ENCODE data around the gene TMEM150B.
A peak's percentile ranks its signal among the peaks of the same experiment; 100 is the strongest.

The TMEM150B gene

GRCh38 chr19:55325172-55325571, at the start of gene TMEM150B:
TMEM150B (minus strand) TSS chr19:55325341; CDS start chr19:55321036, 4,305 bp downstream.
- DNase-seq (ENCODE audit: low read depth): no peak

- peak; percentile 55 for DNase-seq (ENCODE audit: low read depth)
These were observed 49.0 kb upstream of the TMEM150B start for GRCh38 chr19:55373993-55374757.

DNA sequence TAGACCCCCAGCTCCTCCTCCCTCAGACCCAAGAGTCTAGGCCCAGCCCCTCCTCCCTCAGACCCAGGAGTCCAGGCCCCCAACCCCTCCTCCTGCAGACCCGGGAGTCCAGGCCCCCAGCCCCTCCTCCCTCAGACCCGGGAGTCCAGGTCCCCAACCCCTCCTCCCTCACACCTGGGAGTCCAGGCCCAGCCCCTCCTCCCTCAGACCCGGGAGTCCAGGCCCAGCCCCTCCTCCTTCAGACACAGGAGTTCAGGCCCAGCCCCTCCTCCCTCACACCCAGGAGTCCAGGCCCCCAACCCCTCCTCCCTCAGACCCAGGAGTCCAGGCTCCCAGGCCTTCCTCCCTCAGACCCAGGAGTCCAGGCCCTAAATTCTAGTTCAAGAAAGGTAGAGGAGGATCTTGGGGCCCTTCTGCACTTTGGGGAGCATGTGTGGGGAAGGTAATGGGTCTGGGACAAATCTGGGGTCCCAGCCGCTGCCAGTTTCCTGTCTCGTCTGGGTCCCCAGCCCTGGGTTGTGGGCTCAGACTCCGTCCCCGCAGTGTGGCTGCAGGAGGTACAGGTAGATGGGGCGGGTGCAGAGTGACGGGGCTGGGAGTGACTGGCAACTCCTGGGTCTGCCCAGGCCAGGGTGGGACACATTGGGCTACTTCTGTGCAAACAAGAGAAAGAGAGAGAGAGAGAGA, 48.3 kb upstream of the TMEM150B start:
- DNase-seq (ENCODE audit: low read depth): no peak

DNA sequence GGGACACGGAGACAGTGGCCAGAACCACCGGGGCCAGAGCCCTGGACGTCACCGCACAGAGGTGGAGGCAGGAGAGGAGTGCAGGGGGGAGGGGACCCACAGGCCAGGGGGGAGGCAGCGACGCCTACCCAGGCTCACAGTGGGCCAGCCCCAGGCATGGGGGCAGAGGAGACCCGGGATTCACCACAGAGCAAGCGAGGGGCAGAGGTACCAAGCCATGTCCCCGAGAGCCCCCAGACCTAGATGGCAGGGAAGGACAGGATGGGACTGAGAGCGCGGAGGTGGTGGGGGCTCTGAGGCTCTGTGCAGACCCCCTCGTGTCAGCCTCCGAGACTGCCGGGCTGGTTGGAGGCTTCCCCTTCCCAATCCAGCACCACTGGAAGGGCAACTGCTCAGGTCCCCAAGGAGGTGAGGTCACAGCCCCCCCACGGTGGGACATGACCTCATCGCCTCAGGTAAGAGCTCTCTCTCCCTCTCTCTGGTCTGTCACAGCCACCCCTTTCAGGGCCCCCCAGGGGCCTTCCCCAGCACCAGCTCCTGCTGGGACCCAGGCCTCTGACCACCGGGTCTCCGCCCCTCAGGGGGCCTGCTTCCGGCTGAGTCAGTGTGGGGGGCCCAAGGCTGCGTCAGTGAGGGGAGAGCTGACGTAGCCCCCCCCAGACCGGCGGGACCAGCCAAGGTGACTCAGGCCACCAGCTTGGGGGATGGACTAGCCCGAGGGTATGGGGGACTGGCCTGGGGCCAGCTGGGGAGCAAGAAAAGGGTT, 47.4 kb upstream of the TMEM150B start:
- DNase-seq (ENCODE audit: low read depth): peak; percentile 35

DNA sequence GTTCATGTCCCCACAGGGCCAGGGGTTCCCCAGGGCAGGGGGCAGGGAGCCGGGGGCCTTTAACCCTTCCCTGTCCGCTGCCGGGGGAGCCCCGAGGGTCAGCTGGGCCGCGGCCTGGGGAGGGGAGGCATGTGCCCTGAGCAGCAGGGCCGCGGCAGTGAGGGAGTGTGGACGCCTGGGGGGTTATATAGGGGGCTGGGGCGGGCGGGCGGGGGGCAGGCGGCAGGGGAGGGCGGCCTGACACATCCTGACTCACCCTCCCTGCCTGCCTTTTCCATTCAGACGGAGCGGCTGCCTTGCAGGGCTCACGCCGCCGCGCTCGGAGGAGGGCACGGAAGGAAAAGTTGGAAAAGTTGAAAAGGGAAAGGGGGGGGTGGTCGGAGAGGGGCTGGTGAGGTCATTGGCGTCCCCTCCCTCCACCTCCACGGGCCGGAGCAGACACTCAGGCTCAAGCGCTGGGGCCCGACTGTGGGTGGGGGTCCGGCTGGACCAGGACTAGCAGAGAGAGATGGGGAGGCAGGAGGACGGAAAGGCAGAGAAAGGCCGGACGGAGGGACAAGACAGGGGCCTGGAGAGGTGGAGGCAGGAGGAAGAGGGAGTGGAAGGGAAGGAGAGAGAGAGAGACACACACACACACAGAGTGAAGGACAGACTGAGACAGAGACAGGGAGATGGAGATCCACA, 45.3 kb upstream of the TMEM150B start, which contains the start of gene IL11:
TSS of gene IL11 (minus strand) at position 159 of the 684 bp plus-strand sequence. CDS start at position 6, 153 bp downstream.
- peak; percentile 51 for DNase-seq (ENCODE audit: low read depth)

- peak; percentile 69 for DNase-seq (ENCODE audit: low read depth)
These were observed 44.6 kb upstream of the TMEM150B start for GRCh38 chr19:55369653-55370304.

DNA sequence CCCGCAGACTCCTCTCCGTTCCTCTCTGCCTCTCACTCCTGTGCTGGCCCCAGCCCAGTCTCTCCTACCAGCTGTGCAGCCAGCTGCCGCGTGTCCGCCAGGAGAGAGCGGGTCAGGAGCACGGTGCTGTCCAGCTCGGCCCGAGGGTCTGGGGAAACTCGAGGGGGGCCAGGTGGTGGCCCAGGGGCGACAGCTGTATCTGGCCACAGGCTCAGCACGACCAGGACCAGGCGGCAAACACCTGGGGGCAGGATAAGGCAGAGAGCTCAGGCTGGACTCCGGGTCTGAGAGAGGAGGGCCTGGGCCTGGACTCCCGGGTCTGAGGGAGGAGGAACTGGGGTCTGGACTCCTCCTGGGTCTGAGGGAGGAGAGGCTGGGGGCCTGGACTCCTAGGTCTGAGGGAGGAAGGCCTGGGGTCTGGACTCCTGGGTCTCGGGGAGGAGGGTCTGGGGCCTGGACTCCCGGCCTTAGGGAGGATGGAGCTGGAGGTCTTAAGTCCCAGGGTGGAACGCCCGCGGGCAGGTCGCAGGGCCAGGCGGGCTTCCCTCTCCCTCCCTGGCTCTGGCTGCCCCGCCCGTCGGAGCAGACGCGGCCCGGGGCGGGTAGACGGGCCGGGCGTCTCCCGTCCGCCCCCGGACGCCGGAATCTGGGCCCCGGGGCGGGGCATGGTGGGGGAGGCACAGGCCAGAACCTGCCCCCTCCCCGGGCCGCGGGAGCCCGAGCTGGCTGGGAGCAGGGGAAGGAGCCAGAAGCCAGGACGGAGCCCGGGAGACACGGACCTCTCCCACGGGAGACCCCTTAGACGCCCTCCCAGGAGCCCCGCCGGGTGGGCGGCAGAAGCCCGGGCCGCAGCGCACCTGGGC, 43.8 kb upstream of the TMEM150B start:
- peak; percentile 54 for DNase-seq (ENCODE audit: low read depth)

- no peak for DNase-seq (ENCODE audit: low read depth)
These were observed 43.0 kb upstream of the TMEM150B start for GRCh38 chr19:55368106-55368505.

- no peak for DNase-seq (ENCODE audit: low read depth)
These were observed 41.6 kb upstream of the TMEM150B start for GRCh38 chr19:55366790-55367189.

- DNase-seq (ENCODE audit: low read depth): no peak
These were observed 40.8 kb upstream of the TMEM150B start for GRCh38 chr19:55365964-55366363.

GRCh38 chr19:55365245-55365644, 40.1 kb upstream of the TMEM150B start:
- DNase-seq (ENCODE audit: low read depth): no peak

DNA sequence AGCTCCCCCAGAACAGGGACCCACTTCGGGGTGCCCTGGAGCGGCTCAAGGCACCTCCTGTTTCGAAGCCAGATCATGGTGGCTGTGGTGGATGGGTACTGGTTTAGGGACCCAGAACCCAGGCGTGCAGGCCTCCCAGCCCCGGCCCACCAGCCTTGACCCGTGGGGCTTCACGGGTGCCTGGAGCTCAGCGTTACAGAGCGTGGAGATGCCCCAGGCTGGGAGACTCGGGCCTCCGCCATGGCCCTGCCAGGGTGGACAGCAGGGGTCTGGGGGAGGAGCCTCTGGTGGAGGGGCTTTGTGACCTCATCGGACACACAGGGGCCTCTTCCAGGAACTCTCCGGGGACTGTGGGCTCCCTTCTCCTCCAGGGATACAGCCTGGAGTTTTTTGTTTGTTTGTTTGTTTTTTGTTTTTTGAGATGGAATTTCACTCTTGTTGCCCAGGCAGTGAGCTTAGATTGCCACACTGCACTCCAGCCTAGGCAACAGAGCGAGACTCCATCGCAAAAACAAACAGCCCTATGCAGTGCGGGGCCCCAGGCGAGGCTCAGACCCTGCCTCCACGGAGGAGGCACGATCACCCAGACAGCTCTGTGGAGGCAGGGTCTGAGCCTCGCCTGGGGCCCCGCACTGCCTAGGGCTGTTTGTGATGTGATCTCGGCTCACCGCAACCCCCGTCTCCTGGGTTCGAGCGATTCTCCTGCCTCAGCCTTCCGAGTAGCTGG, 38.0 kb upstream of the TMEM150B start, which contains the start of gene GARIN5B:
TSS of gene GARIN5B (minus strand) at position 271 of the 727 bp plus-strand sequence. CDS start at position 77, 194 bp downstream.
- no peak for DNase-seq (ENCODE audit: low read depth)

- no peak for DNase-seq (ENCODE audit: low read depth)
These were observed 37.2 kb upstream of the TMEM150B start for GRCh38 chr19:55362174-55362989.

- DNase-seq (ENCODE audit: low read depth): no peak
These were observed 35.8 kb upstream of the TMEM150B start for GRCh38 chr19:55360902-55361301.

- peak; percentile 52 for DNase-seq (ENCODE audit: low read depth)
These were observed 34.1 kb upstream of the TMEM150B start for GRCh38 chr19:55358943-55359908.

GRCh38 chr19:55358493-55358892, 33.4 kb upstream of the TMEM150B start:
- no peak for DNase-seq (ENCODE audit: low read depth)

DNA sequence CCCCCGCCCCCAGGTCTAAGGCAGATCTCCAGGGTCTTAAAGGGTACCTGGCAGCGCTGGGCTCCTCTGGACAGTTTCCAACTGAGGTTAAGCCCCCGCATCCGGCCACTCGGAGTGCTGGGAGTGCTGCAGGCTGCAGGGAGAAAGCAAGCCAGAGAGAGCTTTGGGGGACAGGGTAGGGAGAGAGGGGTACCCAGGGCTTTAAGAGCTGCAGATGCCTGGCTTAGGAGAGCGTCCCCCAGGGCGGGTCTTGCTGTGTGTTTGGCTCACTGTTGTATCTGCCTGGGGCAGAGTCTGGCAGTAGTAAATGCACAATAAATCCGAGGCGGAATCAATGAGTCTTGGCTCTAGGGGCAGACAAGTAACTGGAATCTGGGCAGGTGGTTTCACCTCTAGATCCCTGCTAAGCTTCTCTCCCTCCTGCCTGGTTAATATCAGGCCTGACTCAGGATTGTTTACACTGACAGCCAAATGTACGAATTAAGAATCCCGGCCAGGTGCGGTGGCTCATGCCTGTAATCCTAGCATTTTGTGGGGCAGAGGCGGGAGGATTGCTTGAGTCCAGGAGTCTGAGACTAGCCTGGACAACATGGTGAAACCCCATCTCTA, 30.2 kb upstream of the TMEM150B start:
- DNase-seq (ENCODE audit: low read depth): peak; percentile 32
